Gastrocnemius medialis (tissue), 4 donors: ENCODE results near the gene PTPRN2. TPM values are rescaled to one million over a fixed set of nuclear protein-coding genes. Genes with fewer than 3 reads are reported as not detected.

Source experiments
- ATAC-seq, 2 donors: fragments of 150-250 bp; one replicate each; pipeline ENCODE4 v1.9.1; 2016
- DNase-seq, 2 donors: peaks; one replicate each; pipeline ENCODE4 v3.0.0-alpha.2; 2019
- H3K27ac ChIP-seq, 4 donors: fragments of 200-600 bp; sonication (generic); 1 replicate in 1 of 4; 2 replicates in 3 of 4; pipeline ENCODE4 v1.5.1; 2016 to 2018; ENCODE audit warnings: mild to moderate bottlenecking in 2 of 4, moderate library complexity in 1 of 4
- H3K27me3 ChIP-seq, 3 donors: fragments of 200-600 bp; sonication (generic) in 2 of 3; 1 replicate in 1 of 3; 2 replicates in 2 of 3; pipeline versions ENCODE4 v1.5.1 to v1.6.0; 2016 to 2019; ENCODE audit warnings: mild to moderate bottlenecking in 1 of 3, moderate library complexity in 1 of 3
- H3K36me3 ChIP-seq, 2 donors: fragments of 200-600 bp; sonication (generic) in 1 of 2; one replicate each; pipeline ENCODE4 v1.5.1; 2017 to 2018
- H3K4me1 ChIP-seq, 2 donors: fragments of 200-600 bp; sonication (generic) in 1 of 2; one replicate each; pipeline ENCODE4 v1.5.1; 2016 to 2017; ENCODE audit warnings: mild to moderate bottlenecking in 2 of 2
- H3K4me3 ChIP-seq, 4 donors: fragments of 200-600 bp; sonication (generic) in 3 of 4; 1 replicate in 1 of 4; 2 replicates in 3 of 4; pipeline ENCODE4 v1.5.1; 2016 to 2019; ENCODE audit warnings: mild to moderate bottlenecking in 2 of 4
- H3K9me3 ChIP-seq, 3 donors: fragments of 200-600 bp; sonication (generic) in 2 of 3; 1 replicate in 1 of 3; 2 replicates in 2 of 3; pipeline ENCODE4 v1.5.1; 2016 to 2019
- CTCF ChIP-seq, 5 experiments: fragments of 450-650 bp in 3 of 5; fragments of 200-600 bp in 2 of 5; sonication (generic) in 2 of 5; IDR thresholded peaks in 4 of 5; conservative IDR thresholded peaks in 1 of 5; 1 replicate in 4 of 5; 2 replicates in 1 of 5; pipeline ENCODE4 v1.5.1; 2016 to 2019; ENCODE audit warnings: antibody characterized with exemption in 5 of 5, mild to moderate bottlenecking in 3 of 5, moderate library complexity in 3 of 5
- POLR2A ChIP-seq, 2 donors: fragments of 450-650 bp; IDR thresholded peaks; one replicate each; pipeline ENCODE4 v1.6.1; 2017; ENCODE audit warnings: antibody characterized with exemption in 2 of 2, mild to moderate bottlenecking in 2 of 2, moderate library complexity in 2 of 2
- in situ Hi-C, 4 donors: fragments of 200-750 bp; cut with MboI; loops; one replicate each; pipeline versions ENCODE4 v1.15.0 to v1.8.0; 2017; ENCODE audit warnings: low sequenced_read_pairs in 4 of 4
- intact Hi-C: fragments of 100-400 bp; cut with DNase I; formaldehyde crosslinking; loops from one replicate; pipeline ENCODE4 v1.15.1; 2023; ENCODE audit warnings: low total_unique reads
- total RNA-seq, 4 donors: library from RNA; depleted of rRNA; stranded (reverse); fragments of >200 nt; gene quantifications; one replicate each; pipeline versions ENCODE4 v1.1.0 to v1.2.3, GENCODE V29; 2016

The PTPRN2 gene
- total RNA-seq, 4 donors from 2014 or later: 0.66 to 0.85 (median 0.81) TPM

GRCh38 chr7:158016180-158017097 is 571.2 kb downstream of the PTPRN2 start:
- Histone ChIP-seq H3K9me3 (no peaks in the 10 kb centered on the region), H3K4me3 (peak overlapping the region; percentile 16 to 41 (median 34)), H3K36me3 (no peaks in the 10 kb centered on the region), H3K27ac (peak overlapping the region in 1 of 4 donors; percentile 25), H3K4me1 (no peaks in the 10 kb centered on the region), H3K27me3 (no peaks in the 10 kb centered on the region)
- no peak for DNase-seq
- intact Hi-C loops: no loop called here
- ATAC-seq: no peak
- in situ Hi-C loops: no loop called here
- TF ChIP-seq CTCF (IDR thresholded peaks at IDR 0.05 in 4 of 5, conservative IDR thresholded peaks at IDR 0.05 in 1 of 5) (no peak), POLR2A (IDR thresholded peaks at IDR 0.05) (no peak)

- H3K36me3 ChIP-seq: no peaks in the 10 kb centered on the region
- H3K4me1 ChIP-seq: no peaks in the 10 kb centered on the region
- no peaks in the 10 kb centered on the region for H3K27me3 ChIP-seq
- ATAC-seq (no peak), DNase-seq (no peak)
- H3K27ac ChIP-seq: peak overlapping the region in 1 of 4 donors; percentile 25
- TF ChIP-seq POLR2A (IDR thresholded peaks at IDR 0.05) (no peak), CTCF (IDR thresholded peaks at IDR 0.05 in 4 of 5, conservative IDR thresholded peaks at IDR 0.05 in 1 of 5) (no peak)
- peak overlapping the region; percentile 16 to 41 (median 34) for H3K4me3 ChIP-seq
- intact Hi-C loops (no loop called here), in situ Hi-C loops (no loop called here)
- no peaks in the 10 kb centered on the region for H3K9me3 ChIP-seq
Observed at GRCh38 chr7:158015403-158016179, 572.0 kb downstream of the PTPRN2 start.

GRCh38 chr7:158014976-158015375 is 572.6 kb downstream of the PTPRN2 start:
- DNase-seq: no peak
- Histone ChIP-seq H3K27ac (no peak overlapping the region), H3K9me3 (no peaks in the 10 kb centered on the region), H3K4me3 (no peak overlapping the region), H3K4me1 (no peaks in the 10 kb centered on the region), H3K27me3 (no peaks in the 10 kb centered on the region), H3K36me3 (no peaks in the 10 kb centered on the region)
- ATAC-seq: no peak
- TF ChIP-seq CTCF (IDR thresholded peaks at IDR 0.05 in 4 of 5, conservative IDR thresholded peaks at IDR 0.05 in 1 of 5) (no peak), POLR2A (IDR thresholded peaks at IDR 0.05) (no peak)
- in situ Hi-C loops: no loop called here
- intact Hi-C loops: no loop called here

GRCh38 chr7:158013085-158013668 is 574.4 kb downstream of the PTPRN2 start:
- DNase-seq (no peak), ATAC-seq (no peak)
- H3K4me1 ChIP-seq: no peaks in the 10 kb centered on the region
- TF ChIP-seq CTCF (IDR thresholded peaks at IDR 0.05 in 4 of 5, conservative IDR thresholded peaks at IDR 0.05 in 1 of 5): no peak
- TF ChIP-seq POLR2A (IDR thresholded peaks at IDR 0.05): no peak
- H3K4me3 ChIP-seq: no peak overlapping the region
- no peaks in the 10 kb centered on the region for H3K36me3 ChIP-seq
- in situ Hi-C loops: no loop called here
- H3K27ac ChIP-seq: no peak overlapping the region
- intact Hi-C loops: no loop called here
- no peaks in the 10 kb centered on the region for H3K27me3 ChIP-seq
- no peaks in the 10 kb centered on the region for H3K9me3 ChIP-seq
